GM19099 (cell line): ENCODE results near the gene ADRA2C.

ENCODE experiments used
- POLR2A ChIP-seq: IDR thresholded peaks from 3 replicates; pipeline ENCODE4 v1.6.1; 2011; ENCODE audit warnings: low read depth; ENCODE audit not compliant: insufficient read length; ENCODE audit errors: extremely low read depth

The ADRA2C gene

GRCh38 chr4:3745886-3746656, 20.1 kb upstream of the ADRA2C start:
- TF ChIP-seq POLR2A: no peak

- no peak for TF ChIP-seq POLR2A
These were observed 19.2 kb upstream of the ADRA2C start for GRCh38 chr4:3746701-3747580.

- no peak for TF ChIP-seq POLR2A
These were observed 18.6 kb upstream of the ADRA2C start for GRCh38 chr4:3747581-3747904.

GRCh38 chr4:3748136-3748898, 17.9 kb upstream of the ADRA2C start:
- TF ChIP-seq POLR2A: no peak

- no peak for TF ChIP-seq POLR2A
These were observed 17.1 kb upstream of the ADRA2C start for GRCh38 chr4:3749081-3749480.

GRCh38 chr4:3750334-3750733, 15.9 kb upstream of the ADRA2C start:
- no peak for TF ChIP-seq POLR2A

GRCh38 chr4:3752022-3752421, 14.2 kb upstream of the ADRA2C start:
- TF ChIP-seq POLR2A: no peak

- TF ChIP-seq POLR2A: no peak
These were observed 12.3 kb upstream of the ADRA2C start for GRCh38 chr4:3753726-3754412.

- TF ChIP-seq POLR2A: no peak
These were observed 9.7 kb upstream of the ADRA2C start for GRCh38 chr4:3756343-3757059.

- TF ChIP-seq POLR2A: no peak
These were observed 6.9 kb upstream of the ADRA2C start for GRCh38 chr4:3759236-3759635.

GRCh38 chr4:3760346-3760745, 5.8 kb upstream of the ADRA2C start:
- no peak for TF ChIP-seq POLR2A

GRCh38 chr4:3760841-3761240, 5.3 kb upstream of the ADRA2C start:
- no peak for TF ChIP-seq POLR2A

- no peak for TF ChIP-seq POLR2A
These were observed 3.9 kb upstream of the ADRA2C start for GRCh38 chr4:3762264-3762663.

GRCh38 chr4:3762753-3763549, 3.2 kb upstream of the ADRA2C start:
- no peak for TF ChIP-seq POLR2A
